ENCODE results near the gene PRKCZ. TPM values are rescaled to one million over a fixed set of nuclear protein-coding genes. Genes with fewer than 3 reads are reported as not detected.

PRKCZ gene
- total and polyA plus RNA-seq, 2 of the 4 experiments (the other 2 are of a cell fraction) = 2.0 to 3.5 TPM

- Histone ChIP-seq H2AK5ac (ENCODE audit: low read depth, low read length) (no peak overlapping the region), H2BK15ac (ENCODE audit: low read depth, low read length) (no peak overlapping the region), H3K4ac (ENCODE audit: low read depth, low read length) (no peak overlapping the region), H3K18ac (ENCODE audit: low read depth, low read length) (no peak overlapping the region), H3K4me2 (ENCODE audit: low read depth, low read length) (no peak overlapping the region), H2BK5ac (ENCODE audit: low read depth, low read length, poor library complexity, severe bottlenecking) (no peak overlapping the region), H3K27ac (ENCODE audit: insufficient read depth, low read length) (no peak overlapping the region), H2AK9ac (replicated peaks; ENCODE audit: low read depth, low read length, poor library complexity) (no peak overlapping the region), H2BK20ac (ENCODE audit: low read depth, low read length) (no peak overlapping the region), H2BK120ac (ENCODE audit: low read depth, low read length) (no peak overlapping the region), H4K91ac (ENCODE audit: insufficient read depth, low read depth, low read length) (no peak overlapping the region), H3K9me1 (ENCODE audit: insufficient read depth, low read length) (no peaks in the 10 kb centered on the region), H4K8ac (ENCODE audit: low read depth in 2 of 2, low read length in 2 of 2) (no peak overlapping the region), H3K4me3 (ENCODE audit: insufficient read depth, low read depth, low read length) (no peak overlapping the region), H4K20me1 (ENCODE audit: insufficient read depth, low read length) (no peaks in the 10 kb centered on the region), H3K36me3 (ENCODE audit: control insufficient read depth, insufficient read depth, low read length) (no peaks in the 10 kb centered on the region), H3K27me3 (ENCODE audit: control insufficient read depth, insufficient read depth, low read length) (peaks cover 38% of the 10 kb centered on the region), H3K4me1 (ENCODE audit: control insufficient read depth, insufficient read depth, low read length) (no peaks in the 10 kb centered on the region), H3K56ac (ENCODE audit: extremely low read depth, insufficient read depth, low read length) (no peak overlapping the region), H3K9ac (ENCODE audit: low read depth, low read length) (no peak overlapping the region), H3K79me1 (ENCODE audit: low read depth in 1 of 2, low read length in 2 of 2) (no peaks in the 10 kb centered on the region), H2AFZ (replicated peaks; ENCODE audit: low read length, poor library complexity) (no peak overlapping the region), H3K14ac (replicated peaks; ENCODE audit: low read depth, low read length) (no peak overlapping the region), H4K5ac (ENCODE audit: low read depth, low read length) (no peak overlapping the region), H3K23ac (ENCODE audit: low read depth, low read length) (no peak overlapping the region), H3K9me3 (ENCODE audit: control insufficient read depth, insufficient read depth, low read length) (peaks cover 5% of the 10 kb centered on the region; the same call in 1 of the 2 replicates)
- 28% methylated on average over 2 of the region's 8 CpGs; no CpG with 5 or more reads in 1 of the 2 experiments for WGBS, 2 experiments (ENCODE audit: extremely low coverage in 2 of 2, insufficient read length in 1 of 2)
- BruUV-seq (replicated peaks) = no TSS peak
- dilution Hi-C loops (cut with HindIII; ENCODE audit: low sequenced_read_pairs, unreplicated experiment) (no loop called here), intact Hi-C loops (cut with micrococcal nuclease) (no loop called here), in situ Hi-C loops (cut with MboI; ENCODE audit: low sequenced_read_pairs) (no loop called here)
- ATAC-seq (ENCODE audit: low read depth) = no peak
- CTCF ChIA-PET = no interaction called here
- POLR2A ChIA-PET (ENCODE audit: unreplicated experiment) = no interaction called here
- TF ChIP-seq POLR2A (IDR thresholded peaks at IDR 0.05; ENCODE audit: low read depth, low read length) (no peak), SMC3 (IDR thresholded peaks at IDR 0.05; ENCODE audit: low read depth, low read length) (no peak), USF2 (IDR thresholded peaks at IDR 0.05; ENCODE audit: low read depth, low read length) (no peak), RAD21 (IDR thresholded peaks at IDR 0.05; ENCODE audit: low read length) (no peak), MXI1 (IDR thresholded peaks at IDR 0.05; ENCODE audit: borderline replicate concordance, low read depth, low read length) (no peak), RCOR1 (IDR thresholded peaks at IDR 0.05; ENCODE audit: insufficient replicate concordance, low read length) (no peak), FOS (IDR thresholded peaks at IDR 0.05; ENCODE audit: low read depth, low read length) (no peak), RFX5 (IDR thresholded peaks at IDR 0.05; ENCODE audit: low read depth, low read length) (no peak), CEBPB (IDR thresholded peaks at IDR 0.05; ENCODE audit: low read depth, low read length) (no peak), ELK1 (IDR thresholded peaks at IDR 0.05; ENCODE audit: borderline replicate concordance, low read depth, low read length) (no peak), MAFK (IDR thresholded peaks at IDR 0.05; ENCODE audit: low read depth, low read length) (no peak)
- DNase-seq = no peak
Observed at GRCh38 chr1:2039251-2039650, 11.0 kb upstream of the PRKCZ start.
